ENCODE results near the gene CCDC30.

CCDC30 gene

DNA sequence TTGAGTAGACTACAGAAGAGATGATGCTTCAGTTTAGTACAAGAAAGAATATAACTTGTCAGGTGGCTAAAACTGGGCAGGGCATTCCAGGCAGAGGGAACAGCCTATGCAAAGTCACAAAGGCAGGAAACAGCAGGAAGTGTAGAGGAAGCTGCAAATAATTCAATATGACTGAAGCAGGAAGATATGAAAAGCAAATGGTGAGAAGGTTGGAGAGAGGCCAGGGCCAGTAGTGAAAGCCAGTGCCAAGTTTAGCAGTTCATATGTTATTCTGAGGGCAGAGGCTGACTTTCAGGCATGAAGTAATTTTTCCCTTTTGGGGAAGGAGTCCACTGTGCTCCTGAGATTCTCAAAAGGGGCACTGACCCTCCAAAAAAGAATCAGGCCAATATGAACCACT is 211.1 kb downstream of the CCDC30 start:
- Histone ChIP-seq H3K9ac (no peak overlapping the region), H3K4me3 (IDR thresholded peaks at IDR 0.05; ENCODE audit: insufficient read depth, low read depth, low read length) (no peak overlapping the region), H3K79me2 (ENCODE audit: insufficient read depth, low read depth) (no peaks in the 10 kb centered on the region), H3K4me2 (no peak overlapping the region), H2AFZ (ENCODE audit: low read depth) (no peak overlapping the region), H3K27ac (no peak overlapping the region), H3K27me3 (ENCODE audit: insufficient read depth, low read depth) (no peaks in the 10 kb centered on the region), H4K20me1 (ENCODE audit: insufficient read depth) (no peaks in the 10 kb centered on the region), H3K4me1 (ENCODE audit: low read depth, poor library complexity, severe bottlenecking) (no peaks in the 10 kb centered on the region), H3K36me3 (ENCODE audit: insufficient read depth) (no peaks in the 10 kb centered on the region)
- TF ChIP-seq, protein P1, sequence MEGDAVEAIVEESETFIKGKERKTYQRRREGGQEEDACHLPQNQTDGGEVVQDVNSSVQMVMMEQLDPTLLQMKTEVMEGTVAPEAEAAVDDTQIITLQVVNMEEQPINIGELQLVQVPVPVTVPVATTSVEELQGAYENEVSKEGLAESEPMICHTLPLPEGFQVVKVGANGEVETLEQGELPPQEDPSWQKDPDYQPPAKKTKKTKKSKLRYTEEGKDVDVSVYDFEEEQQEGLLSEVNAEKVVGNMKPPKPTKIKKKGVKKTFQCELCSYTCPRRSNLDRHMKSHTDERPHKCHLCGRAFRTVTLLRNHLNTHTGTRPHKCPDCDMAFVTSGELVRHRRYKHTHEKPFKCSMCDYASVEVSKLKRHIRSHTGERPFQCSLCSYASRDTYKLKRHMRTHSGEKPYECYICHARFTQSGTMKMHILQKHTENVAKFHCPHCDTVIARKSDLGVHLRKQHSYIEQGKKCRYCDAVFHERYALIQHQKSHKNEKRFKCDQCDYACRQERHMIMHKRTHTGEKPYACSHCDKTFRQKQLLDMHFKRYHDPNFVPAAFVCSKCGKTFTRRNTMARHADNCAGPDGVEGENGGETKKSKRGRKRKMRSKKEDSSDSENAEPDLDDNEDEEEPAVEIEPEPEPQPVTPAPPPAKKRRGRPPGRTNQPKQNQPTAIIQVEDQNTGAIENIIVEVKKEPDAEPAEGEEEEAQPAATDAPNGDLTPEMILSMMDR (conservative IDR thresholded peaks at IDR 0.05; ENCODE audit: low read depth, low read length) = no peak

DNA sequence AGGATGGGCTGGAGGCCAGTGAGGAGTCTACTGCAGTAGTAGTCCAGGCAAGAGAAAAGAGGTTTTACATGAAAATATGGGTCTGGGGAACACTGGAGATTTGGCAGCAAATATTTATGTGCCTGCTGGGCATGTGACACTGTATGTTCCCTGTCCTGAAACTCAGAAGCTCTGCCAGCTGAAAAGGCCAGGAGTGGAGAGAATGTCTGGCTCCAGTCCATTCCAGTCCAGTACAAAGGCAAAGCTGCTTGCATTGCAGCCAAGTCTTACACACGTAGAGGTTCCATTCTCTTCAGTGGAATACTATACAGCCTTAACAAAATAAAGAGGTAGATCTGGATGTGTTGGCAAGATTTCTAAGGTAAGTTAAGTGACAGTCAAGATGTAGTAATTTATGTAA is 211.6 kb downstream of the CCDC30 start:
- Histone ChIP-seq H2AFZ (ENCODE audit: low read depth) (no peak overlapping the region), H3K4me1 (ENCODE audit: low read depth, poor library complexity, severe bottlenecking) (no peaks in the 10 kb centered on the region), H3K27me3 (ENCODE audit: insufficient read depth, low read depth) (no peaks in the 10 kb centered on the region), H3K9ac (no peak overlapping the region), H3K4me3 (IDR thresholded peaks at IDR 0.05; ENCODE audit: insufficient read depth, low read depth, low read length) (no peak overlapping the region), H3K27ac (no peak overlapping the region), H3K79me2 (ENCODE audit: insufficient read depth, low read depth) (no peaks in the 10 kb centered on the region), H3K4me2 (no peak overlapping the region), H3K36me3 (ENCODE audit: insufficient read depth) (no peaks in the 10 kb centered on the region), H4K20me1 (ENCODE audit: insufficient read depth) (no peaks in the 10 kb centered on the region)
- TF ChIP-seq, protein P1 (conservative IDR thresholded peaks at IDR 0.05; ENCODE audit: low read depth, low read length) = no peak

DNA sequence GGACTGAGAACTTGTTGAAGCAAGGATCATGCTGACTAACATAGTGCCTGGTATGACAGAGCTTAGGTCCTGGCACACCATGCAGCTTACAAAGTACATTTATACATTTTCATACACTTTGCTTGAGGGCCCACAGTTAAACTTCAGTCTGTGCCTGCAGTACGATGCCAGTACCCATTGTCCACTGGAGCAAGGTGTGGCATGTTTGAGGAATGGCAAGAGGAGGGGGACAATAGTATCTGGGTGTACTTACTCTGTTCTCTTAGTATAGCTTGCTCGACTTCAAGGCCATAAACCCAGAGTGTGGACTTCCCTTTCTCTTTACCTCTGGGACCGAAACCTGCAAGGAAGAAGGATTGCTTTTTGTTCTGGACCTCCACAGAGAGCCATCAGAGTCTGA is 212.4 kb downstream of the CCDC30 start:
- Histone ChIP-seq H3K9ac (no peak overlapping the region), H3K4me1 (ENCODE audit: low read depth, poor library complexity, severe bottlenecking) (peaks cover 4% of the 10 kb centered on the region), H3K27me3 (ENCODE audit: insufficient read depth, low read depth) (no peaks in the 10 kb centered on the region), H3K4me3 (IDR thresholded peaks at IDR 0.05; ENCODE audit: insufficient read depth, low read depth, low read length) (no peak overlapping the region), H3K36me3 (ENCODE audit: insufficient read depth) (no peaks in the 10 kb centered on the region), H3K27ac (no peak overlapping the region), H2AFZ (ENCODE audit: low read depth) (no peak overlapping the region), H4K20me1 (ENCODE audit: insufficient read depth) (no peaks in the 10 kb centered on the region), H3K4me2 (no peak overlapping the region), H3K79me2 (ENCODE audit: insufficient read depth, low read depth) (0 out of 2 replicates have a peak, but pooled peaks cover 3% of the 10 kb centered on the region)
- TF ChIP-seq, protein P1 (conservative IDR thresholded peaks at IDR 0.05; ENCODE audit: low read depth, low read length) = no peak

DNA sequence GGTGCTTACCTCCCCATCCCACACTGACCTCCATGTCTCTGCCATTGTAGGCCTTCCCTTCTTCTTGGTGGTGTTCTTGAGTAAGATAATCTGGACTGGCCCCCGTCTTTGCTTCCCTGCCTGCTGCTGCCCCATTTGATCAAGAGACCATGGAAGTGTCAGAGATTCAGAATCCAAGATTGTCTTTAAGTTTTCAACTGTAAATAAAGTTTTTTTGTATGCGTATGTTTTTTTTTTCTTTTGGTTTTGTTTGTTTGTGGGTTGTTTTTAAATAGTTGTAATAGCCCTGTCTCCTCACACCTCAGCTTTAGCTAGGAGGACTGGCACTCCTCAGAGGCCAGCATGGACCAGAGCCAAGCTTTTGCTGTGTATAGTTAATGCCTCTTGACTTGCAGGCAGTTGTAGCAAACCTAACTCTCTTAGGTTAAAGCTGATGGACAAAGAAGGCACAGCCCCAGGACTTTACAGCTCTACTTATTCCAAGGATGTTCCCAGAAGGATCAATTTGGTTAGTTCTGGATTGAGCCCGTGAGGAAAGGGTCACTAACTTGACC is 213.5 kb downstream of the CCDC30 start:
- peaks cover 11% of the 10 kb centered on the region for H3K4me1 ChIP-seq (ENCODE audit: low read depth, poor library complexity, severe bottlenecking)
- no peaks in the 10 kb centered on the region for H4K20me1 ChIP-seq (ENCODE audit: insufficient read depth)
- peaks cover 9% of the 10 kb centered on the region; the same call in 1 of the 2 replicates for H3K79me2 ChIP-seq (ENCODE audit: insufficient read depth, low read depth)
- TF ChIP-seq, protein P1 (conservative IDR thresholded peaks at IDR 0.05; ENCODE audit: low read depth, low read length) = no peak
- no peak overlapping the region for H3K4me3 ChIP-seq (IDR thresholded peaks at IDR 0.05; ENCODE audit: insufficient read depth, low read depth, low read length)
- H3K27ac ChIP-seq = no peak overlapping the region
- H3K27me3 ChIP-seq (ENCODE audit: insufficient read depth, low read depth) = no peaks in the 10 kb centered on the region
- H3K9ac ChIP-seq = no peak overlapping the region
- no peaks in the 10 kb centered on the region for H3K36me3 ChIP-seq (ENCODE audit: insufficient read depth)
- no peak overlapping the region for H3K4me2 ChIP-seq
- H2AFZ ChIP-seq (ENCODE audit: low read depth) = no peak overlapping the region

Measured in KMS-11 (cell line).